ENCODE results near the gene PTBP3.

- TF ChIP-seq CTCF (IDR thresholded peaks at IDR 0.05): no peak
- no peak for TF ChIP-seq EP300 (IDR thresholded peaks at IDR 0.05)
- TF ChIP-seq POLR2AphosphoS5 (IDR thresholded peaks at IDR 0.05): no peak
- TF ChIP-seq POLR2A (IDR thresholded peaks at IDR 0.05; ENCODE audit: low read depth): no peak
Measured at GRCh38 chr9:112226091-112226490, 107.3 kb downstream of the PTBP3 start.

Measured in esophagus muscularis mucosa (tissue), 4 donors.